ENCODE data around the gene BTNL3.

Gene BTNL3

DNA sequence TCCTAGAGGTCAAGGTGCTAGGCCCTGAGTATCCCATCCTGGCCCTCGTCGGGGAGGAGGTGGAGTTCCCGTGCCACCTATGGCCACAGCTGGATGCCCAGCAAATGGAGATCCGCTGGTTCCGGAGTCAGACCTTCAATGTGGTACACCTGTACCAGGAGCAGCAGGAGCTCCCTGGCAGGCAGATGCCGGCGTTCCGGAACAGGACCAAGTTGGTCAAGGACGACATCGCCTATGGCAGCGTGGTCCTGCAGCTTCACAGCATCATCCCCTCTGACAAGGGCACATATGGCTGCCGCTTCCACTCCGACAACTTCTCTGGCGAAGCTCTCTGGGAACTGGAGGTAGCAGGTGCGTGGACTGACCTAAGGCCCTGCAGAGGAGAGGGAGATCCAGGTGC is 59.3 kb downstream of the BTNL3 start:
- DNase-seq = no peak

DNA sequence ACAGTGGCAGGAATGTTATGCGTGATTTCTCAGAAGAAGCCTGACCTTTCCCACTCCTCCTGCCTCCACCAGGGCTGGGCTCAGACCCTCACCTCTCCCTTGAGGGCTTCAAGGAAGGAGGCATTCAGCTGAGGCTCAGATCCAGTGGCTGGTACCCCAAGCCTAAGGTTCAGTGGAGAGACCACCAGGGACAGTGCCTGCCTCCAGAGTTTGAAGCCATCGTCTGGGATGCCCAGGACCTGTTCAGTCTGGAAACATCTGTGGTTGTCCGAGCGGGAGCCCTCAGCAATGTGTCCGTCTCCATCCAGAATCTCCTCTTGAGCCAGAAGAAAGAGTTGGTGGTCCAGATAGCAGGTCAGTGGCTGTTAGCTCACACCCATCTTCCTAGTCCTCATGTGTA is 61.4 kb downstream of the BTNL3 start:
- DNase-seq = no peak

DNA sequence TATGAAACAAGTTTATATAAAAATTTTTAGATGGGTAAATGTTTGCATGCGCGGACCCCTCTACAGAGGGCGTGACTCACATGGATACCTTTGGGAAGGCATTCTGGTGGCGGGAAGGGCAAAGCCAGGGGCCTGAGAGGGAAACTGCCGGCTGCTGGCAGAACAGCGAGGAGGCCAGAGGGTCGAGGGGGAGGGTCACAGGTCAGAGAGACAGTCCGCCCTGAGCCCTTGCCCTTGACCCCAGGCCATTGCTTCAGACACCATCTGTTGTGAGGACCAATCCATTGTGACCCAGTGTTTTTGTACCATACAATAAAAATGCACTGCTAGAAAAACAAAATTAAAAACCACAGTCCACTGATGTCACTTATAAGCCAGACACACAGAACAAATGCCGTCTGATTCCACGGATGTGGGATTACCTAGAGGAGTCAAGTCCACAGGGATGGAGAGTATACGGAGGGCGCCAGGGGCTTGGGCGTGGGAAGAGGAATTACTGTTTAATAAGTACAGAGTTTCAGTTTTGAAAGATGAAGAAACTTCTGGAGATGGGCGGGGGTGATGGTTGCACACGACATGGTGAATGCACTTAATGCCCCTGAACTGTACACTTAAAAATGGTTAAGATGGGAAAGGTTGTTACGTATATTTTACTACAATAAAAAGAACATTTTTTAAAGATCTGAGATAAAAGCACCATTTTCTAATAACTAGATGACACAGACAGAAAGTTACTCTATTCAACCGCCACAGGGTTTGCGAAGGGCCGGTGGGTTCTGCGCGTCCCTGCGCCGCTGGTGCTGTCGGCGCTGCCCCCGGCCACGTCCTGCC is 63.4 kb downstream of the BTNL3 start:
- no peak for DNase-seq

DNA sequence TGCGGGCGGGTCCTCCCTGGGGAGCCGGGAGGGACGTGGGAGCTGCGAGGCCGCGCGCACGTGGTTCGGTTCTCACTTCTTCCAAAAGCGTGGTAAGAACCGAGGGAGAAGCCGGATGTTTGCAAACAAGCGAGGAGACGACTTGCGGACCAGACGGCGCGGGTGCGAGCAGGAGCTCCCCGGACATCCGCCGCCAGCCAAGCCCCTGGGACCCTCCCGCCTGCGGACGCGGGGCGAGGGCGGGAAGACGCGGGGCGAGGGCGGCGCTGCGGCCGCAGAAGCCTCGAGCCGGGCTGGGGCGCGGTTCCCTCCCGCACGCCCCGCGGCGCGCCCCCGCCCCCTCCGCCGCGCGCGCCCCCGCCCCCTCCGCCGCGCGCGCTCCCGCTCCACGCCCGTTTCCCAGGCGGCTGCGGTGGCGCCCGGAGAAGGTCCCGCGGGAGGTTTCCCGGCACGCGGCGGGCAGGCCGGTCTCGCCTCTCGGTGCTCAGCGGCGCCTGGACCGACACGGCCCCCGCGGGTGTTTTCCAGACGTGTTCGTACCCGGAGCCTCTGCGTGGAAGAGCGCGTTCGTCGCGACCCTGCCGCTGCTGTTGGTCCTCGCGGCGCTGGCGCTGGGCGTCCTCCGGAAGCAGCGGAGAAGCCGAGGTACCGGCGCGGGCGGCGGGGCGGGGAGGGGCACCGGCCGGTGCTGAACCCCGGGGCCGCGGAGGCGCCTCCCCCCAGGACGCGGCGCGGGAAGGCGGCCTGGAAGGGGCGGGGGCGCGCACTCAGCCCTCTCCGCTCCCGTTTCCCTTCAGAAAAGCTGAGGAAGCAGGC is 64.2 kb downstream of the BTNL3 start:
- DNase-seq = no peak

DNA sequence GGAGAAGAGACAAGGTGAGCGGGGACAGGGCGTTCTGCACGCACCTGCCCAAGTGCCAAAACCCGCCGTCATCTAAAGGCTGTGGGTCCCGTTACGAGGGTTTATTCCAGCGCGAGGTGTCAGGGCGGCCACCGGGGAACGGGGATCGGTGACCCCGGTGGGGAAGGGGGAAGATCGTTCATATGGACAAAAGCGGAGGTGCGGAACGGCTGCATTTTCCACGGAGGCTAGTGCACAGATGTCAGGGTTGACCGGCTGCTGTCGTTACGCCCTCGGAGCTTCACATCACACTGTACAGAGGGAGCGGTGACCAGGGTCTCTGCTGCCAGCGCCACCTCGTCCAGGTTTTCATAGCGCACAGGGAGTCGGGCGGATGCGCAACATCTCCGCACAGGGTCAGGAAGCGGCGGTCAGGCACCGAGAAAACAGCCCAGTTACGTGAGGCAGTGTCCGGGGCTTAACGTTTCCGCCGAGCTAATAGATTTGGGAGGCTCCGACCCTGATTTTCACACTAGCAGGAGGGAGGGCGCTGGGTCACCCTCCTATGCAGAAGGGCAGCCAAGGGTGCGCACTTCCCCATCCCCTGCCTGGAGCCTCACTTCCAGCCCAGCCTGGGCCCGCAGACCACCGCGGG is 65.0 kb downstream of the BTNL3 start:
- no peak for DNase-seq

DNA sequence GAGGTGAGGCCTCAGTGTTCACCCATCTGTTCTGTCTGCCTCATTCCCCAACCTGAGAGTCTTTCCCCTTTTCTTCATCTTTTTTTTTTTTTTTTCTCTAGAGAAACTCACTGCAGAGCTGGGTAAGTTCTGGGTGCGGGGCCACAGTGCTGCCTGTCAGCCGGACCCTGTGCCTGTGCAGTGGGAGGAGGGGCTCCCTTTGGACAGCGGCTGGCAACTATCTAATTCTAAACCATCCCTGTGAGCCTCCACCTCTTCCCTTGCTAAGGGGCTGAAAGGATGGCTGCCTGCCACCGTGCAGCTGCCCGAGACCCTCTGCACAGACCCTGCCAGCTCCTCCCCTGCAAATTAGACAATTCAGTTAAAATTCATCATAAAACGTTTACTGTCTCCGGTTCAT is 65.5 kb downstream of the BTNL3 start:
- DNase-seq = no peak

DNA sequence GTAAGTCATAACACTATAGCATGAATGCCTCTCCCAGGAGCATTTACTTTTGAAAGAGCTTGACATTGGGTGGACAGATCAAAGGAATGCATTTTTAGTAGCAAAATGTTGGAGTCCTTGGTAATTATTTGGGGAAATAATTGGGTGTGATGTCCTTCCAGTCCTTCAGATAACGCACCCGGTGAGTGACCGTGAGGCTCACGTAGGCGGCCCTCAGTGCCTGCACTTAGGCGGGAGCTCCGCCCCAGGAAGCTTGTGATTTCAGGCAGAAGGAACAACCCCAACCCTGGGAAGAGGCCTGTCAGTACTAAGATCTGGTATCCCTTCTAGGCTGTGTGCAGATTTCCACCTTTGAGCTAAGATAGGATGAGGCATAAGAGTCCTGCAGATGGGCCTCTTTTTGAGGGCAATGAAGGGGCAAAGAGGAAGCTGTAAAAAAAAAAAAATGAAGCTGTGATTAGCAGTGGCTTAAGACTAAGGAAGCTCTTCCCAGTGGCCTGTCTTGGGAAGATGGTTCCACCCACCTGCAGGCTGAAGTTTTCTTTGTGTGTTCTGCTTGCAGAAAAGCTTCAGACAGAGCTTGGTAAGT is 66.3 kb downstream of the BTNL3 start:
- no peak for DNase-seq

All from NCI-H1092 treated with DMSO at 0.1 percent for 48 hours (cell line).